Measurements from ENCODE around the gene IGF2. TPM values are rescaled to one million over a fixed set of nuclear protein-coding genes. Genes with fewer than 3 reads are reported as not detected.

The IGF2 gene
- total and polyA plus RNA-seq, 9 donors: 21.7 to 412 (median 135) TPM

DNA sequence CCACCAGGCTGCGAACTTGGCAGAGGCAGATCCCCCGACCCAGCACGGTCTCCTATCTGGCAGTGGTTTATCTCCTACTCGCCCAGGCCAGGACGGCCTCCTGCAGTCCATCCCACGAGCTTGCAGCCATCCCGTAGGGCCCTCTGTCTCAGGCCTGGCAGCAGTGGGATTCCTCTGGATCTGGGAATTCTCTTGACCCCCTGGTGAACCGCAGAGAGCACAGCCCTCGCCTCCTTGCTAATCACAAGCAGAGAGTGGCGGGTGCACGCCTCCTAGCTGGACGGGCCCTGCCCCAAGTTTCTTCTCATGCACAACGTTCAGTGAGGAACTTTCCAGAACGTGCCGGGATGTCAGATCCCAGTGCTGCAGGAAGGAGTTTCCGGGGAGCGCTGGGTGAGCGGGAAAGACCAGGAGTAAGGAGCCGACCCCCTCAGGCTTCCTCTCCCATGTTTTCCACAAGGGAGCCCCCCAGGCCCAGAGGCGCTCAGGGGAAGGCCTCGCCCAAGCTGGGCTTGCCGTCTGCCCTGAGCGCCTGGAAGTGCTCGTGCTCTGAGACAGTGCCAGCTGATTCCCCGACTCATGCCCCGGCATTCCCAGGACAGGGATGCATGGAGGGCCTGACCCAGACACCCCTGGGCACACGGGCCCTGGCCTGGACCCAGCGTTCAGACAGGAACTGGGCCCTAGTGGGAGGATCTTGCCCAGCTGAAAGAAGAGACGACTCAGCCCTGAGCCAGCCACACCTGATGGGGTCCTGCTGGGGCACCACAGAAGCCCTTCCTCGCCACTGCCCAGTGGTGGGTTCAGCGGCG, 24.6 kb downstream of the IGF2 start:
- Histone ChIP-seq H3K4me1 (ENCODE audit: insufficient read depth) (peaks cover 4% of the 10 kb centered on the region), H3K27me3 (no peaks in the 10 kb centered on the region), H3K9me3 (no peaks in the 10 kb centered on the region), H3K4me3 (no peak overlapping the region), H3K27ac (no peak overlapping the region), H3K36me3 (no peaks in the 10 kb centered on the region)
- no peak for DNase-seq
- TF ChIP-seq, protein P1, sequence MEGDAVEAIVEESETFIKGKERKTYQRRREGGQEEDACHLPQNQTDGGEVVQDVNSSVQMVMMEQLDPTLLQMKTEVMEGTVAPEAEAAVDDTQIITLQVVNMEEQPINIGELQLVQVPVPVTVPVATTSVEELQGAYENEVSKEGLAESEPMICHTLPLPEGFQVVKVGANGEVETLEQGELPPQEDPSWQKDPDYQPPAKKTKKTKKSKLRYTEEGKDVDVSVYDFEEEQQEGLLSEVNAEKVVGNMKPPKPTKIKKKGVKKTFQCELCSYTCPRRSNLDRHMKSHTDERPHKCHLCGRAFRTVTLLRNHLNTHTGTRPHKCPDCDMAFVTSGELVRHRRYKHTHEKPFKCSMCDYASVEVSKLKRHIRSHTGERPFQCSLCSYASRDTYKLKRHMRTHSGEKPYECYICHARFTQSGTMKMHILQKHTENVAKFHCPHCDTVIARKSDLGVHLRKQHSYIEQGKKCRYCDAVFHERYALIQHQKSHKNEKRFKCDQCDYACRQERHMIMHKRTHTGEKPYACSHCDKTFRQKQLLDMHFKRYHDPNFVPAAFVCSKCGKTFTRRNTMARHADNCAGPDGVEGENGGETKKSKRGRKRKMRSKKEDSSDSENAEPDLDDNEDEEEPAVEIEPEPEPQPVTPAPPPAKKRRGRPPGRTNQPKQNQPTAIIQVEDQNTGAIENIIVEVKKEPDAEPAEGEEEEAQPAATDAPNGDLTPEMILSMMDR (IDR thresholded peaks at IDR 0.05): no peak
- intact Hi-C loops (cut with DNase I): no loop called here
- 72 to 78% (median 77%) methylated on average over 24 to 32 of the region's 32 CpGs for WGBS, 3 donors

DNA sequence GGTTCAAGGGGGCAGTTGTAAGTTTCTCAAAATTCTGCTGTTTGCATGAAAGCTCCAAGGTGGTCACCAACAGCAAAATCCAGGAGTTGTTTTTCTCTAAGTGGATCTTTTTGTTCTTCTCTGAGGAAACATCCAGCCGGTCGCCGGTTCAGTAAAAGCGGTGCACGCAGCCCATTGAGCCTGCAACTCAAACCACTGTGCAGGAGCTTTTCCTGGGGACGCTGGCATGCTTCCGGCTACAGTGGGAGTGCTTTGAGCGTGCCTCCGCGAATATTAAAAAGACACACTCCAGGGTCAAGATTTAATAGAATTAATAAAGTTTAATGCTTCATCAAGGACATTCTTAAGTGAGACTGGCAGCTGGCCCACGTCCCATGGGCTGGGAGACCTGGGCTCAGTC, 25.4 kb downstream of the IGF2 start:
- Histone ChIP-seq H3K4me3 (no peak overlapping the region), H3K9me3 (no peaks in the 10 kb centered on the region), H3K27me3 (no peaks in the 10 kb centered on the region), H3K4me1 (ENCODE audit: insufficient read depth) (peaks cover 12% of the 10 kb centered on the region), H3K36me3 (no peaks in the 10 kb centered on the region), H3K27ac (no peak overlapping the region)
- WGBS, 3 donors: 39 to 60% (median 48%) methylated on average over 11 of the region's 11 CpGs
- intact Hi-C loops (cut with DNase I): no loop called here
- no peak for DNase-seq
- TF ChIP-seq, protein P1 (IDR thresholded peaks at IDR 0.05): no peak
- TF ChIP-seq EP300 (IDR thresholded peaks at IDR 0.05): no peak
- TF ChIP-seq POLR2A (IDR thresholded peaks at IDR 0.05): no peak

DNA sequence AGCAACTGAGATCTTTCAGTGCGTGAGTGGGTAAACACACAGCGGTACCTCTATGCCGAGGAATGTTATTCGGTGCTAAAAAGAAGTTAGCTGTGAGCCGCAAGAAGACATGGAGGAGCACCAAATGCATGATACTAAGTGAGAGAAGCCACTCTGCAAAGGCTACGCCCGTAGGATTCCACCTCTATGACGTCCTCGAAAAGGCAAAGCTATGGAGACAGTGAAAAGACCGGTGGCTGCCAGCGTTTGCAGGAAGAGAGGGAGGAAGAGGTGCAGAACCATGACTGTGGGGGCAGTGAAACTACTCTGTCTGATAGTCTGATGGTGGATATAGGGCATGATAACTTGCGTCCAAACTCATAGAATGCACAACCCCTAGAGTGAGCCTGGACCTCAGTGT, 28.7 kb downstream of the IGF2 start:
- H3K27me3 ChIP-seq: no peaks in the 10 kb centered on the region
- no peak for TF ChIP-seq POLR2A (IDR thresholded peaks at IDR 0.05)
- TF ChIP-seq EP300 (IDR thresholded peaks at IDR 0.05): no peak
- TF ChIP-seq, protein P1 (IDR thresholded peaks at IDR 0.05): no peak
- no peak for DNase-seq
- H3K4me3 ChIP-seq: no peak overlapping the region
- no peaks in the 10 kb centered on the region for H3K9me3 ChIP-seq
- intact Hi-C loops (cut with DNase I): no loop called here
- H3K4me1 ChIP-seq (ENCODE audit: insufficient read depth): peaks cover 13% of the 10 kb centered on the region
- H3K36me3 ChIP-seq: no peaks in the 10 kb centered on the region
- WGBS, 3 donors: 90 to 93% (median 92%) methylated on average over 12 of the region's 12 CpGs
- no peak overlapping the region for H3K27ac ChIP-seq

DNA sequence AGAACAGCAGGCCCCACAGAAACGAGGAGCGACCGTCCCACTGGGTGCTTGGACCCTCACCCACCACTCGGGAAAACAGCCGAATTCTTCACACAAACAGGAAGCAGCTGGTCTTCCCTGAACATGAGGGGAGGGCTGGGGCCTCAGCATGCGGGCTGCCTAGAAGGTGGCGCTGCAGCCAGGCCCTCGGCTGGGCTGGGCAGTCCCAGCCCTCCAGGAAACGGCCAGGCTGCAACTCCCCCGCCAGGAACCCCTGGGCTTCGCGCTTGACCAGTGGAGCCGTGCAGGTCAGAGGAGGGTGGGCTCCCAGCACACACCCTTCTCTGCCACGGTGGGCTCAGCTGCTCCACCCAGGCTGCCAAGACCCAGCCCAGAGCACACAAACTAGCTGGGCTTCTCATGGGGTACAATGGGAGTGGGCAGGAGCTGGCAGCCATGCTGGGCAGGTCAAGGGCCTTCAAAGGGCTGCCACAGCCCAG, 29.6 kb downstream of the IGF2 start:
- no peak overlapping the region for H3K4me3 ChIP-seq
- H3K27ac ChIP-seq: peak overlapping the region in 1 of 2 donors; percentile 73
- intact Hi-C loops (cut with DNase I): no loop called here
- peaks cover 13% of the 10 kb centered on the region for H3K4me1 ChIP-seq (ENCODE audit: insufficient read depth)
- H3K36me3 ChIP-seq: no peaks in the 10 kb centered on the region
- no peaks in the 10 kb centered on the region for H3K9me3 ChIP-seq
- 12 to 27% (median 19%) methylated on average over 14 of the region's 14 CpGs for WGBS, 3 donors
- H3K27me3 ChIP-seq: no peaks in the 10 kb centered on the region
- TF ChIP-seq, protein P1 (IDR thresholded peaks at IDR 0.05): no peak
- no peak for TF ChIP-seq EP300 (IDR thresholded peaks at IDR 0.05)
- DNase-seq: peak in 1 of 5 donors; percentile 59
